Measurements from ENCODE around the gene MRPS18B.
"Not testable (repeated sequence)": the region's sequence is repeated elsewhere in the genome, so short reads cannot be mapped to it uniquely, and the experiment has no call there.

MRPS18B gene

GRCh38 chr6:30591008-30591407, 26.6 kb upstream of the MRPS18B start:
- H3K4me3 ChIP-seq (ENCODE audit: low read depth, low read length, poor library complexity, severe bottlenecking), result no peak overlapping the region
- no peaks in the 10 kb centered on the region for H3F3A ChIP-seq (ENCODE audit: insufficient read depth, low read length)
- no peaks in the 10 kb centered on the region for H4K20me1 ChIP-seq (ENCODE audit: insufficient read depth, low read length)
- H3K9me3 ChIP-seq (ENCODE audit: low read length), result no peaks in the 10 kb centered on the region
- H3K27me3 ChIP-seq (ENCODE audit: insufficient read depth, low read length), result no peaks in the 10 kb centered on the region
- H2AFZ ChIP-seq (ENCODE audit: low read length), result no peak overlapping the region
- no peaks in the 10 kb centered on the region for H3K4me1 ChIP-seq (ENCODE audit: insufficient read depth, low read length, severe bottlenecking)
- H3K27ac ChIP-seq (ENCODE audit: low read depth, low read length, poor library complexity, severe bottlenecking), result no peak overlapping the region
- H3K36me3 ChIP-seq (ENCODE audit: insufficient read depth, low read length), result peaks cover 83% of the 10 kb centered on the region
- no peak for TF ChIP-seq CTCF (IDR thresholded peaks at IDR 0.05; ENCODE audit: low read length)
- TF ChIP-seq EZH2 (IDR thresholded peaks at IDR 0.05; ENCODE audit: borderline replicate concordance, low read length), result no peak
- no peaks in the 10 kb centered on the region for H3K79me2 ChIP-seq (ENCODE audit: insufficient read depth, low read length)
- H3K9ac ChIP-seq (ENCODE audit: low read length), result no peak overlapping the region
- no peak overlapping the region for H3K4me2 ChIP-seq (ENCODE audit: low read length)
- no peaks in the 10 kb centered on the region for H3K9me2 ChIP-seq (ENCODE audit: low read depth, low read length)

DNA sequence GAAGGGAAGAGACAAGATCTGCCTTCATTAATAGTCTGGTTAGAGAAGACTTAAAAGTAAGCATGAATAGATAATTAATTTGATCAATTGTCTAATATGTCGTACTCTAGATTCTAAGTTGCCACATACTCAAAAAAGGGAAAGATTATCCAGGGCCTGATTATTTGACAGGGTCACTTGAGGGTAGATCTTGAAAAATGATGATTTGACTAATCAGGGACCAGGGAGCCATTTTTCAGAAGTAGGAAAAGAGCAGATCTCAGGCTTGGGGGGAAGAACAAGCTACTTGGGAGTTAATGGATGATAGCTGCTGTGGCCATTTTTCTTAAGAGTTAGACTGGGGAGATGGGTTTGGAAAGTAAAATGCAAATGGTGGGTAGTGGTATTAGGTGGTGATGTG, 25.4 kb upstream of the MRPS18B start:
- no peak overlapping the region for H3K4me3 ChIP-seq (ENCODE audit: low read depth, low read length, poor library complexity, severe bottlenecking)
- H3K9ac ChIP-seq (ENCODE audit: low read length), result no peak overlapping the region
- H3K9me2 ChIP-seq (ENCODE audit: low read depth, low read length), result no peaks in the 10 kb centered on the region
- H2AFZ ChIP-seq (ENCODE audit: low read length), result no peak overlapping the region
- no peaks in the 10 kb centered on the region for H3K9me3 ChIP-seq (ENCODE audit: low read length)
- no peaks in the 10 kb centered on the region for H4K20me1 ChIP-seq (ENCODE audit: insufficient read depth, low read length)
- TF ChIP-seq EZH2 (IDR thresholded peaks at IDR 0.05; ENCODE audit: borderline replicate concordance, low read length) (no peak), CTCF (IDR thresholded peaks at IDR 0.05; ENCODE audit: low read length) (no peak)
- no peak overlapping the region for H3K4me2 ChIP-seq (ENCODE audit: low read length)
- no peak overlapping the region for H3K27ac ChIP-seq (ENCODE audit: low read depth, low read length, poor library complexity, severe bottlenecking)
- H3K79me2 ChIP-seq (ENCODE audit: insufficient read depth, low read length), result no peaks in the 10 kb centered on the region
- H3K4me1 ChIP-seq (ENCODE audit: insufficient read depth, low read length, severe bottlenecking), result no peaks in the 10 kb centered on the region
- H3K27me3 ChIP-seq (ENCODE audit: insufficient read depth, low read length), result no peaks in the 10 kb centered on the region
- H3F3A ChIP-seq (ENCODE audit: insufficient read depth, low read length), result 0 out of 2 replicates have a peak, but pooled peaks cover 4% of the 10 kb centered on the region
- H3K36me3 ChIP-seq (ENCODE audit: insufficient read depth, low read length), result peaks cover 71% of the 10 kb centered on the region

DNA sequence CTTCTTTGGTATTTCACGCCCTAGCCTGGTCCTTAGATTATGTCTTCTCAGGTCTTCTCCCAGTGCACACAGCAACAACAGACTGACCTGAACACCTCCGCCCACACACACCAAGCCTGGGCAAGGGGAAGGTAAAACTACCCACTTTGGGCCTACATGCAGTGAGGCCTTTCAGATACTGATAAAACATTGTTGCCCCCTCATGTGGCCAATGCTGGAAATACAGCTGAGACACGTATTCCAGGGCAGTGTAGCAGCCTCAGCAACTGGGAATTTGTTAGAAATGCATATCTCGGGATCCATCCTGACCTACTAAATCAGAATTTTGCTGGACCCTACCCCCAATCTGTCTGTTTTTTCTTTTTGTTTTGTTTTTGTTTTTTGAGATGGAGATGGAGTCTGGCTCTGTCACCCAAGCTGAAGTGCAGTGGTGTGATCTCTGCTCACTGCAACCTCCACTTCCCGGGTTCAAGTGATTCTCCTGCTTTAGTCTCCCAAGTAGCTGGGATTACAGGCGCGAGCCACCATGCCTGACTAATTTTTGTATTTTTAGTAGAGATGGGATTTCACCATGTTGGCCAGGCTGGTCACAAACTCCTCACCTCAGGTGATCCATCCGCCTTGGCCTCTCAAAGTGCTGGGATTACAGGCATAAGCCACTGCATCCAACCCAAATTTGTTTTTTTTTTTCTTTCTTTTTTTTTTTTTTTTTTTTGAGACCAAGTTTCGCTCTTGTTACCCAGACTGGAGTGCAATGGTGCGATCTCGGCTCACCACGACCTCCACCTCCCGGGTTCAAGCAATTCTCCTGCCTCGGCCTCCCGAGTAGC, 20.1 kb upstream of the MRPS18B start:
- TF ChIP-seq CTCF (IDR thresholded peaks at IDR 0.05; ENCODE audit: low read length), result peak; percentile 78
- Histone ChIP-seq H3F3A (ENCODE audit: insufficient read depth, low read length) (peaks cover 14% of the 10 kb centered on the region; the same call in 1 of the 2 replicates), H3K36me3 (ENCODE audit: insufficient read depth, low read length) (peaks cover 54% of the 10 kb centered on the region), H3K27ac (ENCODE audit: low read depth, low read length, poor library complexity, severe bottlenecking) (peak overlapping the region; percentile 19)
- H3K9me2 ChIP-seq (ENCODE audit: low read depth, low read length); H3K4me1 ChIP-seq (ENCODE audit: insufficient read depth, low read length, severe bottlenecking); H3K79me2 ChIP-seq (ENCODE audit: insufficient read depth, low read length); H3K4me3 ChIP-seq (ENCODE audit: low read depth, low read length, poor library complexity, severe bottlenecking); H3K9ac ChIP-seq (ENCODE audit: low read length); H3K9me3 ChIP-seq (ENCODE audit: low read length); H4K20me1 ChIP-seq (ENCODE audit: insufficient read depth, low read length); H3K27me3 ChIP-seq (ENCODE audit: insufficient read depth, low read length); H3K4me2 ChIP-seq (ENCODE audit: low read length); H2AFZ ChIP-seq (ENCODE audit: low read length): not testable (repeated sequence)

All from OCI-LY1 (cell line).